Superior temporal gyrus (tissue), 1 donor: Measurements from ENCODE around the gene CR1.
A peak's percentile ranks its signal among the peaks of the same experiment; 100 is the strongest.
"Not testable (repeated sequence)": the region's sequence is repeated elsewhere in the genome, so short reads cannot be mapped to it uniquely, and the experiment has no call there.

Experiments used
- DNase-seq: peaks from one replicate; pipeline ENCODE4 v3.0.0-alpha.2; 2016; ENCODE audit errors: extremely low spot score

The CR1 gene

GRCh38 chr1:207495801-207496792, at the start of gene CR1:
Gene CR1 (plus strand): TSS chr1:207496157. CDS start chr1:207496268, 111 bp downstream.
- no peak for DNase-seq

- DNase-seq = no peak
These were observed 42.3 kb upstream of the CR1 start for GRCh38 chr1:207453710-207454045.

- no peak for DNase-seq
These were observed 41.7 kb upstream of the CR1 start, which contains the start of gene CR2 for GRCh38 chr1:207454046-207454964. Gene CR2 (plus strand): TSS chr1:207454328. CDS start chr1:207454419, 91 bp downstream.

- DNase-seq = no peak
These were observed 40.7 kb upstream of the CR1 start for GRCh38 chr1:207455183-207455754.

- DNase-seq = no peak
These were observed 37.5 kb upstream of the CR1 start for GRCh38 chr1:207458414-207458813.

GRCh38 chr1:207459008-207459407, 36.9 kb upstream of the CR1 start:
- no peak for DNase-seq

- DNase-seq = no peak
These were observed 34.3 kb upstream of the CR1 start for GRCh38 chr1:207461649-207462048.

GRCh38 chr1:207462535-207462934, 33.4 kb upstream of the CR1 start:
- DNase-seq = no peak

GRCh38 chr1:207463021-207463420, 32.9 kb upstream of the CR1 start:
- no peak for DNase-seq

GRCh38 chr1:207463571-207463970, 32.4 kb upstream of the CR1 start:
- no peak for DNase-seq

- no peak for DNase-seq
These were observed 25.0 kb upstream of the CR1 start for GRCh38 chr1:207470927-207471326.

- no peak for DNase-seq
These were observed 21.7 kb upstream of the CR1 start for GRCh38 chr1:207474210-207474609.

GRCh38 chr1:207486198-207486597, 9.8 kb upstream of the CR1 start:
- DNase-seq = no peak

GRCh38 chr1:207487636-207488035, 8.3 kb upstream of the CR1 start:
- DNase-seq = no peak

- no peak for DNase-seq
These were observed 2.7 kb upstream of the CR1 start for GRCh38 chr1:207493212-207493611.

GRCh38 chr1:207494171-207494570, 1.8 kb upstream of the CR1 start:
- no peak for DNase-seq

GRCh38 chr1:207495281-207495680, 676 bp upstream of the CR1 start:
- not testable (repeated sequence) for DNase-seq

GRCh38 chr1:207497941-207498340, 2.0 kb downstream of the CR1 start:
- no peak for DNase-seq

GRCh38 chr1:207499573-207499972, 3.6 kb downstream of the CR1 start:
- peak; percentile 89 for DNase-seq

GRCh38 chr1:207500306-207500705, 4.3 kb downstream of the CR1 start:
- no peak for DNase-seq

GRCh38 chr1:207501071-207501470, 5.1 kb downstream of the CR1 start:
- DNase-seq = no peak

GRCh38 chr1:207502726-207503125, 6.8 kb downstream of the CR1 start:
- no peak for DNase-seq
